Fibroblast of skin of back (primary cell): Measurements from ENCODE around the gene JMJD7.

Source experiments
- DNase-seq: peaks from one replicate; pipeline ENCODE4 v3.0.0-alpha.2; 2013

Gene JMJD7

DNA sequence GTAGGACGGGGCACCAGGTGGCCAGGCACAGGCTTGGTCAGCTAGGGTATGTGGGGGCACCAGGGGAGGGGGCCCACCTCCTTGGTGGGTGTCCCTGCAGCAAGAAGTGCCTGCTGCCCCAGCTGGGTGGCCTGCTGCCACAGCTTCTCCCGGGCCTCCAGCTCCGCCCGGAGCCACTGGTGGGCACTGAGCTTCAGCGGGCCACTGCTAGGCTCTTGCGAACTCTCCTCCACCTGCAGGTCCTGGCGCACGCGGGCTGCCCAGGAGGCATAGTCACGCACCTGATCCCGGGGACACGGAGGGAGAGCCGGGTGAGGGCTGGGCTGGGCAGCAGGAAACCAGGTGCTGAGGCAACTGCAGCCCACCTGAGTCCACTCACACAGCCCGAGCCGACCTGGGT is 40.4 kb downstream of the JMJD7 start:
- no peak for DNase-seq

GRCh38 chr15:41869770-41870688 is 42.1 kb downstream of the JMJD7 start:
- DNase-seq = no peak

GRCh38 chr15:41870689-41871081 is 42.8 kb downstream of the JMJD7 start:
- peak; percentile 18 for DNase-seq

DNA sequence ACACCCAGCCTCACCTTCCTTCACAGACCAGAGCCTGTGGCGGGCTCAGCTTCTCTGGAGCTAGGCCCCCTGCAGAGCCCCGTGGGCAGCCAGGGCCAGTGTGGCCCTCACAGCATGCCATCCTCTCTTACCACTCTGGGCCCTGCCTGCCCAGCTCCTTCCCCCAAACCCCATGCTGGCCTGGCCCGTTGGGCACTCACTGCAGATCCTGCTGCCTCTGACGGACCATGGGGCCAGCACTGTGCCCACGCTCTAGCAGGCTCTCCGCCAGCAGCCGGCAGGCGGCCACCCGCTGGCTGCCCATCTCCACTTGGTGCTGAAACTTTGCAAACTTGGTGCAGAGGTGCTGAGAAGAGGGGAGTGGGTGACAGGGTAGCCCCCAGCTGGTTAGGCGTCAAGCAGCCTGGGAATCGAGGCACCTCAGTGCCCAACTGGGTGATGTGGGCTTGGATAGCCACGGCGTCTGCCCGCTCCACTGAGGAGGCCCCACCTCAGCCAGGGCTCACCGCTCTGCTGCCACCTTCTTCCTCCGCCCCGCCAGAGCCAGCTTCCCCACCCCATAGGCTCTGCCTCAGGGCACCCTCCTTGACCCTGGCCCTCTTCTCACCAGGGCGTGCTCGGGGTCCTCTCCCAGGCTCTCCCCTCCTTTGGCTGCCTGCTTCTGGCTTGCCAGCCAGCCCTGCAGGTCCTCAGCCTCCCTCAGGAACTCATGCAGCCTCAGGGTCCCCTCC is 43.4 kb downstream of the JMJD7 start:
- no peak for DNase-seq

- DNase-seq = no peak
These were observed 44.4 kb downstream of the JMJD7 start for GRCh38 chr15:41872166-41872747.

DNA sequence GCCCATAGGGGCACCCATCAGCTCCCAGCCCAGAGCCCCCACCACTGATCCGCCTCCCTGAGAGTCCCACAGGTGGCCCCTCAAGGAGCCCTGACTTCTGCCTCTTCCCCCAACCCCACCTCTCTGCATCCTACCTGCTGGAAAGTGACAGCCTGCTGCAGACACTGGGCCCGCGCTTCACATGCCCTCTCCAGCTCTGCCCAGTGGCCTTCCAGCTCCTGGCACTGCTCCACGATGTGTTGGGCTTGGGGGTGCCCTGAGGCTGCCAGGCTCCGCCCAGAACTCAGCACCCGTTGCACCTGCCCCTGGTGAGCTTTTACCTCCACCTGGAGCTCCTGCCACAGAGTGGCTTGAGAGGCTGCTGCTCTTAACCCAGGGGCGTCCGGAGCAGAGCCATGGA is 45.8 kb downstream of the JMJD7 start:
- DNase-seq = no peak

DNA sequence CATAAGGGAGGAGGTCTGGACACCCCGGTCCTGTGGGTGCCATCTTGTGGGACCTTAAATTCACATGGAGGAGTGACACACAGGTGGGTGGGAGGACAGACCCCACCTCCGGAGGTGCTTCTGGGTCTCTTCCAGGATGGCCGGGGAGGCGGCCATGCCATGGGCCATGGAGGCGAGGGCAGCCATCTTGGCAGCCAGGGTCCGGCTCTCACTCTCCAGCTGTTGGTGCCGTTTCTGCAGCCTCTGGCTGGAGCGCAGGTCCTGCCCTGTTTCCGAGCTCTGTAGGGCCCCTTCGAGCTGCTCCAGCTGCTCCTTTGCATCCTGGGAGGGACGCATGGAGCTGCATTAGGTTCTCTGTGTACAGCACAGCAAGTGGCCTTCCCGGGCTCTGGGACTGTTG is 46.8 kb downstream of the JMJD7 start:
- DNase-seq = no peak

- DNase-seq = no peak
These were observed 48.1 kb downstream of the JMJD7 start for GRCh38 chr15:41876007-41876406.

- DNase-seq = no peak
These were observed 48.8 kb downstream of the JMJD7 start for GRCh38 chr15:41876689-41877088.

DNA sequence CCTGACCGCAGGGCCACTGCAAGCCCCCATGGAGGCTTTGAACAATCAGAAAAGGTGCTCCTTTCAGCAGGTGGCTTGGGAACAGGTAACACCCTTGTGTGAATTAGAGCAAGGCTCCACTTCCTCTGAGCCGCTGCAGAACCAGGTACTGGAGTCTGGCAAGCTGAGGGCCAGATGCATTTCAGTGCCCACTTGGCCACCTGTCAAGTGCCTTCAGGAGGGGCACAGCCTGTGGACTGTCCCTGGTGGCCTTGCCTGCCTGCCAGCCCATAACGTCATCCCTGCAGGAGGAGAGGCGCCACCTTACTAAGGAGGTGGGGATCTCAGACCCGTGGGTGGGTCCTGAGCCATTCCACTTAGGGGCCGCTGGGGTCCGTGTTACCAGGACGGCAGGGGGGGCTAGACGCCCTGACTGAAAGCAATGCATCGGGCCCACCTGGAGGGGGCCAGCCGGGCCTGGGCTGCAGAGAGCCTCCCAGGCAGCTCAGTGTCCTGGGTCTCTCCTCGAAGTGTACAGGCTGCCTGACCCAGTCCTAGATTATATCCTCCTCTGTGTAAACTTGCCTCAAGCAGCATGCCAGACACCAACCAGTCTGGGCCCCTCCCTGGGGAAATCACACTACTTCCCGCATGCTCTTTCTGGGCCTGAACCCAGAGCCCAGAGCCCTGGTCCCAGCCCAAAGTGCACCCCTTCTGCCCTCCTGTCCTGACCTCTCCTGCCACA is 49.9 kb downstream of the JMJD7 start:
- no peak for DNase-seq

- no peak for DNase-seq
These were observed 50.4 kb downstream of the JMJD7 start for GRCh38 chr15:41878355-41878699.

- no peak for DNase-seq
These were observed 51.5 kb downstream of the JMJD7 start for GRCh38 chr15:41879321-41879845.

DNA sequence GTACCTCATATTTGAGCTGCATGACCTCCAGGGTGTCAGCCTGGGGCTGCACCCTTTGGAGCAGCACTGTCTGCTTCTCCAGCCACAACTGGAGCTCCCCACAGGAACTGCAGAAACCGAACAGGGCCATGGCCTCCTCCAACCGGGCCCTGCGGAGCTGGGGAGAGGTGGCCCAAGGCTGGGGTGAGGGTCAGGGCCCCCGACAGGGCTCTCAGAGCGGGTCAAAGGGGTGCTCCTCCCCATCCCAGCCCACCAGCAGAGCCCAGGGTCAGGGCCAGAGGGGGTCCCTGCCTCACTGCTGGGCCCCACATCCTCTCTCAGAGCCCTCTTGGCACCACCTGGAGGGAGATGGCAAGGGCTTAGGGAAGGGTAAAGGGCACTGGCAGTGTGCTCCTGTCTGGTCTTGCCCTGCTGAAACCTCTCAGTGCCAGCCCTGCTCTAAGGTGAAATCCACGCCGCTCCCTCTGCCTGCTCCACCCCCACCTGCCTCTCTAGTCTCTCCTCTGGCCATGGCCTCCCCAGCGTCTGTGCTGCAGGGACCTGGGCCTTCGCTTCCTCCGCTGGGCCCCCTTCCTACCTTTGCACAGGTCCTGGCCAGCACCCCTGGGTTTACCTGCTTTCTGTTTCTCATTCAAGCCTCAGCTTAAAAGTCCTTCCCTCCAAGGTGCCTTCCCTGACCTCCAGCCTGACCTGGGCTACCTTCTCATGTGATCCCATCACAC is 52.4 kb downstream of the JMJD7 start:
- no peak for DNase-seq

DNA sequence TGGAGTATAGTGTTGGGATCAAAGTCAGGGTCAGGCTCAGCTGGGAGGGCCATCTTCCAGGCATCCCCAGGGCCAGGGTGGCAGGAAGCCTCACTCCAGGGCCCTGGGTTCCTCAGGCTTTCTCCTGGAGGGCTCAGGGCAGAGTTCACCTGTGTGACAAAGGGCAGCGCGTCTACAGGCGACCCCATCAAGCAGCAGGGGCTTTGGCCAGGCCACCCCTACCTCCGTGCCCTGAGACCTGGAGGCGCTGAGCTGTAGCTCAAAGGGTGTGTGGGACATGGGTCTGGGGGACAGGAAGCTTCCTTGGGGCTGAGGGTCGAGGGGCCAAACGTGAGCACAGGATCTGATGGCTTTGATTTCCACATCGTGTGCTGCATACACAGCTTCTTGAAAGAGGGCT is 53.2 kb downstream of the JMJD7 start:
- DNase-seq = no peak

- no peak for DNase-seq
These were observed 53.6 kb downstream of the JMJD7 start for GRCh38 chr15:41881550-41881919.

GRCh38 chr15:41881920-41882688 is 54.2 kb downstream of the JMJD7 start:
- DNase-seq = no peak

- no peak for DNase-seq
These were observed 55.0 kb downstream of the JMJD7 start for GRCh38 chr15:41882689-41883483.

DNA sequence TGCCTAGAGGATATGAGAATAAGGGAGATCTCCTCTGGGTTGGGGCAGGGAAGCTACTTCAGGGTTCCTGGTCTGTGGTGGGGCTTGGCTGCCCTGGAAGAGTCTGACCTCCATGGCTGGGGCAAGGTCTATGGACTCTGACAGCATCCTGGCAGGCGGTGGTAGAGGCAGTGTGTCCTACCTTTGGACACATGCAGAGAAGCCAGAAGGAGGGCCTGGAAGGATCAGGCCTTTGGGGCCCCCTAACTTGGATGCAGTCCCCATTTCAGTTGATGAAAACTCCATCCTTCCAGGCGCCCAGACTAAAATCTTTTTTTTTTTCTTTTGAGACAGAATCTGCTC is 55.6 kb downstream of the JMJD7 start:
- no peak for DNase-seq

DNA sequence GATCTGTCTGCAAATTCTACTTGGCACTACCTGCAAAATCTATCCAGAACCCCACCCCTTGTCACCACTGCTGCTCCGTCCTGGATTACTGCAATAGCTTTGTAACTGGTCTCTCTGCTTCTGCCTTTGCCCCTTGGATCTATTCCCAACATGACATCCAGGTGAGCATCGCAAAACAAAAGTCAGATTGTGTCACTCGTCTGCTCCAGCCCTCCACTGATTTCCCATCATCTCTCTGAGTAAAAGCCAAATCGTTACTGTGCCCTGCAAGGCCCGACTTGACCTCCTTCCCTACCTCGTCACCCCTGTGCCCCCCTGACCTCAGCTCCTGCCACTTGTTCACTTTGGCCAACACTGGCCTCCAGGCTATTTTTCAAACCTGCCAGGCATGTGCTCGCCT is 56.6 kb downstream of the JMJD7 start:
- DNase-seq = no peak

DNA sequence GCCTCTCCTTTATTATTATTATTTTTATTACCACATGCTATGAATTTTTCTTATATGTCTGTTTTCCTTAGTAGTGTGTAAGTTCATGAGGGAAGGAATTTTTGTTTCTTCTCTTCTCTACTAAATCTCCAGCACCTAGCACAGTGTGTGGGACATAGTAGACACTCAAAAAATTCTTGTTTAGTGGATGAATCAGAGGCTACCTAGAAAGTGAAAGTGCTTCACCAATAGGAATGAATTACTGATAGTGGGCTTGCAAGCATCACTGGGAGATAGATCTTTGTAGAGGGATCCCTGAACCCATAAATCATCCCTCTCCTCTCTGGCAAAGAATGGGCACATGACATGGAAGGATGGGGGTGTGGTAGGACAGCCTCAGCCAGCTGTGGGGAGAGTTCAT is 57.4 kb downstream of the JMJD7 start:
- peak; percentile 36 for DNase-seq

- DNase-seq = no peak
These were observed 57.9 kb downstream of the JMJD7 start for GRCh38 chr15:41885841-41886240.
